Measurements from ENCODE around the gene AKR1C1.
"Not testable (repeated sequence)": the region's sequence is repeated elsewhere in the genome, so short reads cannot be mapped to it uniquely, and the experiment has no call there.

The AKR1C1 gene

GRCh38 chr10:4962876-4963814 is at the start of gene AKR1C1:
Gene AKR1C1, plus strand, starts transcription at chr10:4963415. Its CDS starts 30 bp downstream, at chr10:4963445.
- not testable (repeated sequence) for H3K4me3 ChIP-seq (ENCODE audit: low read depth, low read length)

- no peak overlapping the region for H3K4me3 ChIP-seq (ENCODE audit: low read depth, low read length)
- TF ChIP-seq CTCF (IDR thresholded peaks at IDR 0.05; ENCODE audit: borderline replicate concordance, insufficient read depth, low read depth, low read length) = no peak
Observed at GRCh38 chr10:4914213-4914850, 48.9 kb upstream of the AKR1C1 start.

GRCh38 chr10:4916086-4916716 is 47.0 kb upstream of the AKR1C1 start:
- no peak for TF ChIP-seq CTCF (IDR thresholded peaks at IDR 0.05; ENCODE audit: borderline replicate concordance, insufficient read depth, low read depth, low read length)
- H3K4me3 ChIP-seq (ENCODE audit: low read depth, low read length) = no peak overlapping the region

- H3K4me3 ChIP-seq (ENCODE audit: low read depth, low read length) = no peak overlapping the region
- no peak for TF ChIP-seq CTCF (IDR thresholded peaks at IDR 0.05; ENCODE audit: borderline replicate concordance, insufficient read depth, low read depth, low read length)
Observed at GRCh38 chr10:4918236-4918635, 45.0 kb upstream of the AKR1C1 start.

GRCh38 chr10:4924482-4924881 is 38.7 kb upstream of the AKR1C1 start:
- not testable (repeated sequence) for H3K4me3 ChIP-seq (ENCODE audit: low read depth, low read length)

- TF ChIP-seq CTCF (IDR thresholded peaks at IDR 0.05; ENCODE audit: borderline replicate concordance, insufficient read depth, low read depth, low read length) = no peak
- H3K4me3 ChIP-seq (ENCODE audit: low read depth, low read length) = no peak overlapping the region
Observed at GRCh38 chr10:4926400-4926799, 36.8 kb upstream of the AKR1C1 start.

- no peak overlapping the region for H3K4me3 ChIP-seq (ENCODE audit: low read depth, low read length)
- TF ChIP-seq CTCF (IDR thresholded peaks at IDR 0.05; ENCODE audit: borderline replicate concordance, insufficient read depth, low read depth, low read length) = no peak
Observed at GRCh38 chr10:4931587-4931986, 31.6 kb upstream of the AKR1C1 start.
